WI38 (cell line): ENCODE data around the gene SLC25A1.

Experiments used
- H3K4me3 ChIP-seq: 2 replicates; pipeline ENCODE4 v1.5.1; 2011; ENCODE audit warnings: low read depth, mild to moderate bottlenecking, control low read depth, low read length
- CTCF ChIP-seq: IDR thresholded peaks from 2 replicates; pipeline ENCODE4 v1.5.1; 2012; ENCODE audit warnings: low read depth, mild to moderate bottlenecking, control low read depth, low read length

The SLC25A1 gene

GRCh38 chr22:19178657-19179496 lies at the start of gene SLC25A1:
Gene SLC25A1, minus strand, starts transcription at chr22:19178736. Its CDS starts 63 bp downstream, at chr22:19178673.
- no peak for TF ChIP-seq CTCF

GRCh38 chr22:19228179-19228578 lies 49.6 kb upstream of the SLC25A1 start:
- H3K4me3 ChIP-seq: no peak overlapping the region
- no peak for TF ChIP-seq CTCF

More at GRCh38 chr22:19178657-19179496, at the start of gene SLC25A1:
- peak within 1 kb of the TSS; percentile 81 for H3K4me3 ChIP-seq

- TF ChIP-seq CTCF: no peak
- H3K4me3 ChIP-seq: no peak overlapping the region
Measured at GRCh38 chr22:19226428-19226827, 47.9 kb upstream of the SLC25A1 start.

- TF ChIP-seq CTCF: no peak
- no peak overlapping the region for H3K4me3 ChIP-seq
Measured at GRCh38 chr22:19225560-19225959, 47.0 kb upstream of the SLC25A1 start.

- TF ChIP-seq CTCF: no peak
Measured at GRCh38 chr22:19224985-19225384, 46.4 kb upstream of the SLC25A1 start.

GRCh38 chr22:19224557-19224956 lies 46.0 kb upstream of the SLC25A1 start:
- no peak for TF ChIP-seq CTCF
- no peak overlapping the region for H3K4me3 ChIP-seq

More at GRCh38 chr22:19224985-19225384, 46.4 kb upstream of the SLC25A1 start:
- no peak overlapping the region for H3K4me3 ChIP-seq

GRCh38 chr22:19223617-19224016 lies 45.1 kb upstream of the SLC25A1 start:
- no peak overlapping the region for H3K4me3 ChIP-seq
- TF ChIP-seq CTCF: no peak
